ENCODE data around the gene FMO1. TPM values are rescaled to one million over a fixed set of nuclear protein-coding genes. Genes with fewer than 3 reads are reported as not detected.

FMO1 gene
- total and polyA plus RNA-seq, 2 donors (not counting 1 experiment from before 2014, with no cell fraction given) = 0.22 TPM; not detected in 1

- Histone ChIP-seq H3K27me3 (ENCODE audit: control insufficient read depth, insufficient read depth, low read length) (no peaks in the 10 kb centered on the region), H3K9me3 (ENCODE audit: control insufficient read depth, insufficient read depth, low read depth, low read length) (no peaks in the 10 kb centered on the region), H4K20me1 (ENCODE audit: control insufficient read depth, extremely low read depth, insufficient read depth, low read length) (no peaks in the 10 kb centered on the region), H3K36me3 (ENCODE audit: control insufficient read depth, insufficient read depth, low read length) (no peaks in the 10 kb centered on the region), H2AFZ (ENCODE audit: low read length) (no peak overlapping the region), H3K4me2 (ENCODE audit: extremely low read depth, insufficient read depth, low read length) (no peak overlapping the region), H3K4me1 (ENCODE audit: control insufficient read depth, extremely low read depth, insufficient read depth, low read length) (no peaks in the 10 kb centered on the region), H3K79me2 (ENCODE audit: control insufficient read depth, insufficient read depth, low read length) (no peaks in the 10 kb centered on the region), H3K9ac (ENCODE audit: insufficient read depth, low read length) (no peak overlapping the region), H3K27ac (ENCODE audit: insufficient read depth, low read length) (no peak overlapping the region), H3K4me3 (replicated peaks in 1 of 4; ENCODE audit: control extremely low read depth in 1 of 4, insufficient read depth in 1 of 4, low read depth in 3 of 4, low read length in 4 of 4) (no peak overlapping the region)
- no peak for TF ChIP-seq CTCF (conservative IDR thresholded peaks at IDR 0.05 in 1 of 2, IDR thresholded peaks at IDR 0.05 in 1 of 2; ENCODE audit: low read depth in 1 of 2, low read length in 2 of 2)
- TF ChIP-seq EZH2 (IDR thresholded peaks at IDR 0.05; ENCODE audit: low read length, missing control alignments) = no peak
- DNase-seq (ENCODE audit: low read depth in 2 of 2) = no peak
Measured at GRCh38 chr1:171243878-171244277, 4.4 kb upstream of the FMO1 start.

GRCh38 chr1:171245458-171246064 is 2.7 kb upstream of the FMO1 start:
- no peak overlapping the region for H3K9ac ChIP-seq (ENCODE audit: insufficient read depth, low read length)
- H4K20me1 ChIP-seq (ENCODE audit: control insufficient read depth, extremely low read depth, insufficient read depth, low read length) = no peaks in the 10 kb centered on the region

GRCh38 chr1:171247501-171247900 is 793 bp upstream of the FMO1 start:
- Histone ChIP-seq H3K36me3 (ENCODE audit: control insufficient read depth, insufficient read depth, low read length) (no peaks in the 10 kb centered on the region), H2AFZ (ENCODE audit: low read length) (no peak overlapping the region), H3K27me3 (ENCODE audit: control insufficient read depth, insufficient read depth, low read length) (no peaks in the 10 kb centered on the region), H3K9me3 (ENCODE audit: control insufficient read depth, insufficient read depth, low read depth, low read length) (no peaks in the 10 kb centered on the region), H3K27ac (ENCODE audit: insufficient read depth, low read length) (no peak overlapping the region), H3K4me3 (replicated peaks in 1 of 4; ENCODE audit: control extremely low read depth in 1 of 4, insufficient read depth in 1 of 4, low read depth in 3 of 4, low read length in 4 of 4) (no peak overlapping the region), H3K9ac (ENCODE audit: insufficient read depth, low read length) (no peak overlapping the region), H3K4me1 (ENCODE audit: control insufficient read depth, extremely low read depth, insufficient read depth, low read length) (no peaks in the 10 kb centered on the region), H4K20me1 (ENCODE audit: control insufficient read depth, extremely low read depth, insufficient read depth, low read length) (no peaks in the 10 kb centered on the region), H3K4me2 (ENCODE audit: extremely low read depth, insufficient read depth, low read length) (no peak overlapping the region), H3K79me2 (ENCODE audit: control insufficient read depth, insufficient read depth, low read length) (no peaks in the 10 kb centered on the region)
- TF ChIP-seq CTCF (conservative IDR thresholded peaks at IDR 0.05 in 1 of 2, IDR thresholded peaks at IDR 0.05 in 1 of 2; ENCODE audit: low read depth in 1 of 2, low read length in 2 of 2) (no peak), EZH2 (IDR thresholded peaks at IDR 0.05; ENCODE audit: low read length, missing control alignments) (no peak)
- DNase-seq (ENCODE audit: low read depth in 2 of 2) = peak in 1 of 2 donors; percentile 29

More at GRCh38 chr1:171245458-171246064, 2.7 kb upstream of the FMO1 start:
- no peak overlapping the region for H2AFZ ChIP-seq (ENCODE audit: low read length)
- H3K27ac ChIP-seq (ENCODE audit: insufficient read depth, low read length) = no peak overlapping the region
- no peaks in the 10 kb centered on the region for H3K9me3 ChIP-seq (ENCODE audit: control insufficient read depth, insufficient read depth, low read depth, low read length)
- H3K4me1 ChIP-seq (ENCODE audit: control insufficient read depth, extremely low read depth, insufficient read depth, low read length) = no peaks in the 10 kb centered on the region
- H3K4me3 ChIP-seq (replicated peaks in 1 of 4; ENCODE audit: control extremely low read depth in 1 of 4, insufficient read depth in 1 of 4, low read depth in 3 of 4, low read length in 4 of 4) = no peak overlapping the region
- H3K4me2 ChIP-seq (ENCODE audit: extremely low read depth, insufficient read depth, low read length) = no peak overlapping the region
- peak; percentile 30 to 47 for DNase-seq (ENCODE audit: low read depth in 2 of 2)
- H3K36me3 ChIP-seq (ENCODE audit: control insufficient read depth, insufficient read depth, low read length) = no peaks in the 10 kb centered on the region
- no peaks in the 10 kb centered on the region for H3K27me3 ChIP-seq (ENCODE audit: control insufficient read depth, insufficient read depth, low read length)
- TF ChIP-seq CTCF (conservative IDR thresholded peaks at IDR 0.05 in 1 of 2, IDR thresholded peaks at IDR 0.05 in 1 of 2; ENCODE audit: low read depth in 1 of 2, low read length in 2 of 2) (peak; percentile 87), EZH2 (IDR thresholded peaks at IDR 0.05; ENCODE audit: low read length, missing control alignments) (no peak)
- H3K79me2 ChIP-seq (ENCODE audit: control insufficient read depth, insufficient read depth, low read length) = no peaks in the 10 kb centered on the region

Measured in fibroblast of lung (primary cell).